SW 1271 (cell line): Measurements from ENCODE around the gene LIMS1.
"Not testable (repeated sequence)": the region's sequence is repeated elsewhere in the genome, so short reads cannot be mapped to it uniquely, and the experiment has no call there.

Experiments
- DNase-seq, 2 experiments: peaks; one replicate each; lab custom pipeline; 2025; lab: John Stamatoyannopoulos, UW

LIMS1 gene

GRCh38 chr2:108552566-108552965 lies 18.3 kb downstream of the LIMS1 start:
- DNase-seq: no peak

- no peak for DNase-seq
Measured at GRCh38 chr2:108553209-108553919, 19.1 kb downstream of the LIMS1 start.

GRCh38 chr2:108554528-108554927 lies 20.3 kb downstream of the LIMS1 start:
- no peak for DNase-seq

- no peak for DNase-seq
Measured at GRCh38 chr2:108555572-108555971, 21.3 kb downstream of the LIMS1 start.

- not testable (repeated sequence) for DNase-seq
Measured at GRCh38 chr2:108556581-108556980, 22.3 kb downstream of the LIMS1 start.

GRCh38 chr2:108560241-108560811 lies 26.1 kb downstream of the LIMS1 start:
- no peak for DNase-seq

GRCh38 chr2:108560895-108561530 lies 26.7 kb downstream of the LIMS1 start:
- no peak for DNase-seq

GRCh38 chr2:108562274-108562673 lies 28.0 kb downstream of the LIMS1 start:
- no peak for DNase-seq

- DNase-seq: no peak
Measured at GRCh38 chr2:108564510-108564909, 30.2 kb downstream of the LIMS1 start.

GRCh38 chr2:108565778-108566375 lies 31.6 kb downstream of the LIMS1 start:
- DNase-seq: no peak

GRCh38 chr2:108570416-108570815 lies 36.1 kb downstream of the LIMS1 start:
- DNase-seq: no peak

GRCh38 chr2:108571286-108571685 lies 37.0 kb downstream of the LIMS1 start:
- DNase-seq: no peak

- DNase-seq: no peak
Measured at GRCh38 chr2:108573061-108573460, 38.8 kb downstream of the LIMS1 start.

GRCh38 chr2:108574332-108574731 lies 40.1 kb downstream of the LIMS1 start:
- no peak for DNase-seq

GRCh38 chr2:108575132-108575966 lies 41.1 kb downstream of the LIMS1 start:
- peak in 1 of 2 experiments; percentile 21 for DNase-seq

GRCh38 chr2:108577099-108577498 lies 42.8 kb downstream of the LIMS1 start:
- no peak for DNase-seq

- DNase-seq: peak in 1 of 2 experiments; percentile 29
Measured at GRCh38 chr2:108579623-108580022, 45.4 kb downstream of the LIMS1 start.

- DNase-seq: no peak
Measured at GRCh38 chr2:108580050-108580449, 45.8 kb downstream of the LIMS1 start.

- DNase-seq: peak; percentile 20 to 81
Measured at GRCh38 chr2:108583903-108584520, 49.7 kb downstream of the LIMS1 start.

- no peak for DNase-seq
Measured at GRCh38 chr2:108585436-108585835, 51.2 kb downstream of the LIMS1 start.

- no peak for DNase-seq
Measured at GRCh38 chr2:108586116-108586515, 51.8 kb downstream of the LIMS1 start.

- no peak for DNase-seq
Measured at GRCh38 chr2:108586631-108587030, 52.4 kb downstream of the LIMS1 start.
